GM08714 (cell line): ENCODE measurements around the gene OR10J1.

ENCODE experiments used
- H3K4me3 ChIP-seq: fragments of 200-500 bp; sonication (Bioruptor generic); 2 replicates; pipeline ENCODE4 v1.5.1; 2014; ENCODE audit warnings: mild to moderate bottlenecking, low read length, inconsistent platforms
- ZNF274 ChIP-seq: IDR thresholded peaks from 2 replicates; pipeline ENCODE4 v1.6.1; 2012; ENCODE audit warnings: mild to moderate bottlenecking, low read depth, low read length

The OR10J1 gene

DNA sequence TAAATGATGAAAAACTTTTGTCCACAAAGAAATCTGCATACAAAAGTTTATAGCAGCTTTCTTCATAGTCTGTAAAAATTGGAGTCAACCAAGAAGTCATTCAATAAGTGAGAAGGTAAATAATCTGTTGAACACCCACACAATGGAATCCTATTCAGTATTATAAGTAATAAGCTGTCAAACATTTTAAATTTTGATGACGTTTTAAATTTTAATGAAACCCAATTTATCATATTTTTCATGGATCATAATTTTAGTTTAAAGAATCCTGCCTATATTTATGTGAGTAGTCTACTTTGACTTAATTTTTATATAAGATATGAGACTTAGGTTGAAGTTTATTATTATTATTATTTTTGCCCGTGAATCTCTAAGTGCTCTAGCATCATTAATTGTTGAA, 20.0 kb downstream of the OR10J1 start:
- no peak for TF ChIP-seq ZNF274
- H3K4me3 ChIP-seq, result no peak overlapping the region

DNA sequence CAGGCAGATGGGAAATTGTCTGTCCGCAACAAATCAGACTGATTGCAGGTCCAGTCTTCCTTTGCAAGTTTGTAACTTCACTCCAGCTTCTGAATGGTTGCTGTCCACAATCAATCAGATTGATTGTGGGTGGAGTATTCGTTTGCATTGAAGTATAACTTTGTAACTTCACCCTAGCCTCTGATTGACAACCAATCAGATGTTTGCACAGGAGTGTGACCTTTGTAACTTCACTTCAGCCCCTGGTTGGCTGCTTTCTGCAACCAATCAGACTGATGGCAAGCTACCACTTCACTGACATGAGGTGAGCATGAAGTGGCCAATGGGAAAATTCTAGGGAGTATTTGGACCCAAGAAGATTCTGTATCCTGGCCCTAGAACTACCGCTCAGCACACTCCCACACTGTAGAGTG, 25.7 kb downstream of the OR10J1 start:
- no peak for TF ChIP-seq ZNF274
- no peak overlapping the region for H3K4me3 ChIP-seq

DNA sequence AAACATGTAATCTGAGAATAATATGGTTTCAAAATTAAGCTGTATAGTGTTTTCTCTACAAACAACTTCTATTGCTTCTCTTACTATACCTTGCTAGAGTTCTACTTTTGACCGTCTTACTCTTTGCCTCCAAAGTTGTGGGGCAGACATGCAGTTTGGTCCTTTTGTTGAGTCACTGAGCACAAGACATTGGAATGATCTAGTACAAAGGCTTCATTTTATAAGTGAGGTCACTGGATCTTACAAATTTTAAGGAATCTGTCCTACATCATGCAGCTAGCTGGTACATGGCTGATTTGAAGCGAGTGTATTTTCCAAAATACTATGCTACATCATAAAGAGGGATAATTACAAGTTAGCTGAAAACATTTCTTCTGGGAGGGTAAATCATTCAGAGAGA, 28.8 kb downstream of the OR10J1 start:
- TF ChIP-seq ZNF274, result no peak
- no peak overlapping the region for H3K4me3 ChIP-seq

DNA sequence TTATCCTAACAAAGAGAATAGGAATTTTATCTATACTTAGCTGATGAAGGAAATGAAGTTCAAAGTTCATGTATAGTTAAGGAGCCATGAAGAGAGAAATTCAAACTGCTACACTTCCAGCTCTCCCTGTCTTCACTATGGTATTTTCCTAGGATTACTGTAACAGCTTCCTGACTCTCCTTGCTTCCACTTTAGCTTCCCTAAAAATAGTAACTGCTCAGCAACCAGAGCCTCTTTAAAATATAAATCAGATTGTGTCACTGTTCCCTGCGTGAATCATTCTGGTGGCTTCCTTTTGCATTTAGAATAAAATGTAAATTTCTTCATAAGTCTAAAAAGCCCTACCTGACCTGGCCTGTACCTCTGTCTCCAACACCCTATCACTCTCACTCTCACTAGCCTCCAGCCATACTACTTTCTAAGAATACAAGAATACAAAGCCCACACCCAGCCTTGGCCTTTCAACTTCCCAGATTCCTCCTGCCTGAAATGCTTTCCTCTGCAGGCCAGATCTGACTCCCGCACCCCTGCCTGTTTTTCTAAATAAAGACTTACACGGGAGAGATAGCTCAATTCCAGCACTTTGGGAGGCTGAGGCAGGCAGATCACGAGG, 30.5 kb downstream of the OR10J1 start:
- H3K4me3 ChIP-seq, result no peak overlapping the region
- TF ChIP-seq ZNF274, result no peak

- TF ChIP-seq ZNF274, result no peak
Observed at GRCh38 chr1:159473335-159473734, 33.8 kb downstream of the OR10J1 start.

GRCh38 chr1:159474926-159475325, 35.4 kb downstream of the OR10J1 start:
- TF ChIP-seq ZNF274, result no peak
- H3K4me3 ChIP-seq, result no peak overlapping the region

More at GRCh38 chr1:159473335-159473734, 33.8 kb downstream of the OR10J1 start:
- H3K4me3 ChIP-seq, result no peak overlapping the region

DNA sequence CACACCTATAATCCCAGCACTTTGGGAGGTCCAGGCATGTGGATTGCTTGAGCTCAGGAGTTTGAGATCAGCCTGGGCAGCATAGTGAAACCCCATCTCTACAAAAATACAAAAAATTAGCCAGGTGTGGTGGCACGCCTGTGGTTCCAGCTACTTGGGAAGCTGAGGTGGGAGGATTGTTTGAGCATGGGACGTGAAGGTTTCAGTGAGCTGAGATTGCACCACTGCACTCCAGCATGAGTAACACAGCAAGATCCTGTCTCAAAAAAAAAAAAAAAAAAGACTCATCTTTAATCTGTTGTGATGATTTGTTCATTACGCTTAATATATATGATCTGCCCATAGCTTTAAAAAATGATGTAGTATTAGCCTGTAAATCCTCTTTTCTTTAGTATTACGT, 44.0 kb downstream of the OR10J1 start:
- H3K4me3 ChIP-seq, result no peak overlapping the region
- no peak for TF ChIP-seq ZNF274
